Measurements from ENCODE around the gene BCAS3. TPM values are rescaled to one million over a fixed set of nuclear protein-coding genes. Genes with fewer than 3 reads are reported as not detected.

The BCAS3 gene
- total and polyA plus RNA-seq, 2 donors (not counting 1 experiment from before 2014, with no cell fraction given) = 13.9 to 73.4 TPM

GRCh38 chr17:61047515-61047914 lies 369.9 kb downstream of the BCAS3 start:
- Histone ChIP-seq H3K9me3 (ENCODE audit: control extremely low read depth in 1 of 3, control insufficient read depth in 2 of 3, insufficient read depth in 1 of 3, low read length in 2 of 3) (no peaks in the 10 kb centered on the region), H3K4me3 (ENCODE audit: control extremely low read depth in 1 of 5, extremely low read depth in 1 of 5, insufficient read depth in 1 of 5, low read depth in 2 of 5, low read length in 4 of 5) (no peak overlapping the region), H3K4me2 (replicated peaks; ENCODE audit: low read depth, low read length, poor library complexity, severe bottlenecking) (no peak overlapping the region), H3K36me3 (replicated peaks in 1 of 2; ENCODE audit: control extremely low read depth in 1 of 2, control insufficient read depth in 1 of 2, extremely low read depth in 1 of 2, insufficient read depth in 2 of 2, low read length in 1 of 2) (no peaks in the 10 kb centered on the region), H3K9ac (ENCODE audit: low read length) (no peak overlapping the region), H3K27ac (ENCODE audit: low read length in 2 of 2) (no peak overlapping the region), H3K79me2 (ENCODE audit: control insufficient read depth, insufficient read depth, low read length) (no peaks in the 10 kb centered on the region), H3K27me3 (replicated peaks in 1 of 4; ENCODE audit: control extremely low read depth in 1 of 4, control insufficient read depth in 3 of 4, insufficient read depth in 4 of 4, low read length in 3 of 4) (no peaks in the 10 kb centered on the region), H2AFZ (ENCODE audit: insufficient read depth, low read depth, low read length, poor library complexity, severe bottlenecking) (no peak overlapping the region), H3K4me1 (ENCODE audit: control insufficient read depth in 2 of 2, insufficient read depth in 2 of 2, low read length in 2 of 2) (no peaks in the 10 kb centered on the region), H4K20me1 (ENCODE audit: control insufficient read depth, insufficient read depth, low read length, poor library complexity, severe bottlenecking) (no peaks in the 10 kb centered on the region)
- Mint-ChIP-seq H3K4me3 (no peak overlapping the region), H3K27ac (no peak overlapping the region), H3K27me3 (no peaks in the 10 kb centered on the region), H3K4me1 (no peaks in the 10 kb centered on the region), H3K9me3 (ENCODE audit: insufficient read depth) (no peaks in the 10 kb centered on the region)
- intact Hi-C loops (cut with micrococcal nuclease) = no loop called here
- CTCF ChIA-PET = no interaction called here
- no peak for TF ChIP-seq CTCF (IDR thresholded peaks at IDR 0.05)
- no peak for TF ChIP-seq EZH2 (IDR thresholded peaks at IDR 0.05; ENCODE audit: borderline replicate concordance, insufficient read depth, low read depth, low read length, poor library complexity, severe bottlenecking)
- ATAC-seq (ENCODE audit: low read depth) (no peak), DNase-seq (no peak)
- POLR2A ChIA-PET = no interaction called here

GRCh38 chr17:61048376-61049106 lies 370.9 kb downstream of the BCAS3 start:
- ATAC-seq (ENCODE audit: low read depth) (no peak), DNase-seq (no peak)
- CTCF ChIA-PET = no interaction called here
- H3K4me1 ChIP-seq (ENCODE audit: control insufficient read depth in 2 of 2, insufficient read depth in 2 of 2, low read length in 2 of 2) = no peaks in the 10 kb centered on the region
- no peak overlapping the region for H3K27ac Mint-ChIP-seq
- H3K9ac ChIP-seq (ENCODE audit: low read length) = no peak overlapping the region
- H3K4me2 ChIP-seq (replicated peaks; ENCODE audit: low read depth, low read length, poor library complexity, severe bottlenecking) = no peak overlapping the region
- WGBS (ENCODE audit: insufficient coverage) = 89% methylated on average over 1 of the region's 3 CpGs
- no peak overlapping the region for H3K4me3 Mint-ChIP-seq
- POLR2A ChIA-PET = no interaction called here
- no peak overlapping the region for H3K4me3 ChIP-seq (ENCODE audit: control extremely low read depth in 1 of 5, extremely low read depth in 1 of 5, insufficient read depth in 1 of 5, low read depth in 2 of 5, low read length in 4 of 5)
- H4K20me1 ChIP-seq (ENCODE audit: control insufficient read depth, insufficient read depth, low read length, poor library complexity, severe bottlenecking) = no peaks in the 10 kb centered on the region
- no peaks in the 10 kb centered on the region for H3K79me2 ChIP-seq (ENCODE audit: control insufficient read depth, insufficient read depth, low read length)
- no peaks in the 10 kb centered on the region for H3K27me3 Mint-ChIP-seq
- H2AFZ ChIP-seq (ENCODE audit: insufficient read depth, low read depth, low read length, poor library complexity, severe bottlenecking) = no peak overlapping the region
- H3K36me3 ChIP-seq (replicated peaks in 1 of 2; ENCODE audit: control extremely low read depth in 1 of 2, control insufficient read depth in 1 of 2, extremely low read depth in 1 of 2, insufficient read depth in 2 of 2, low read length in 1 of 2) = no peaks in the 10 kb centered on the region
- no peaks in the 10 kb centered on the region for H3K4me1 Mint-ChIP-seq
- H3K27ac ChIP-seq (ENCODE audit: low read length in 2 of 2) = no peak overlapping the region
- no peaks in the 10 kb centered on the region for H3K9me3 ChIP-seq (ENCODE audit: control extremely low read depth in 1 of 3, control insufficient read depth in 2 of 3, insufficient read depth in 1 of 3, low read length in 2 of 3)
- TF ChIP-seq EZH2 (IDR thresholded peaks at IDR 0.05; ENCODE audit: borderline replicate concordance, insufficient read depth, low read depth, low read length, poor library complexity, severe bottlenecking) (no peak), CTCF (IDR thresholded peaks at IDR 0.05) (no peak)
- H3K9me3 Mint-ChIP-seq (ENCODE audit: insufficient read depth) = no peaks in the 10 kb centered on the region
- intact Hi-C loops (cut with micrococcal nuclease) = no loop called here
- no peaks in the 10 kb centered on the region for H3K27me3 ChIP-seq (replicated peaks in 1 of 4; ENCODE audit: control extremely low read depth in 1 of 4, control insufficient read depth in 3 of 4, insufficient read depth in 4 of 4, low read length in 3 of 4)
